IMR-90 (cell line): ENCODE measurements around the gene FARP1.

Experiments used
- CTCF ChIP-seq: conservative IDR thresholded peaks from 2 replicates; pipeline ENCODE4 v1.5.1; 2012; ENCODE audit warnings: mild to moderate bottlenecking, low read depth, low read length, improper control_type of control experiment
- ELK1 ChIP-seq: fragments of 150-350 bp; IDR thresholded peaks from 2 replicates; pipeline ENCODE4 v1.6.1; 2016; ENCODE audit warnings: low read depth, mild to moderate bottlenecking, low read length, moderate library complexity, borderline replicate concordance
- SMC3 ChIP-seq: fragments of 150-350 bp; IDR thresholded peaks from 2 replicates; pipeline ENCODE4 v1.6.1; 2016; ENCODE audit warnings: low read depth, mild to moderate bottlenecking, antibody characterized with exemption, low read length, moderate library complexity
- TF ChIP-seq, protein P1 (sequence below): fragments of 150-350 bp; IDR thresholded peaks from 2 replicates; pipeline ENCODE4 v1.6.1; 2017; ENCODE audit warnings: mild to moderate bottlenecking, antibody characterized with exemption, low read length, low read depth

DNA sequence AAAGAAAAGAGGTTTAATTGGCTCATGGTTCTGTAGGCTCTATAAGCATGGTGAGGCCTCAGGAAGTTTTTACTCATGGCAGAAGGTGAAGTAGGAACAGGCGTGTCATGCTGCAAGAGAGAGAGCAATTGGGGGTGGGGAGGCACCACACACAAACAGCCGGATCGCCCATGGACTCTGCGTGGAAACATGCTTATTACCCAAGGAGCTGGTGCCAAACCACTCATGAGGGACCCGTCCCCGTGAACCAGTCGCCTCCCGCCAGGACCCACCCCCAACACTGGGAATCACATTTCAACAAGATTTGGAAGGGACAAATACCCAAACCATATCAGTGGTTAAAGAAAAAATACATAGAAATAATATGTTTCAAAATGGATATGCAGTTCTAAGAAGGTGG lies 208.7 kb downstream of the FARP1 start:
- no peak for TF ChIP-seq SMC3
- no peak for TF ChIP-seq CTCF
- no peak for TF ChIP-seq ELK1
- TF ChIP-seq, protein P1, sequence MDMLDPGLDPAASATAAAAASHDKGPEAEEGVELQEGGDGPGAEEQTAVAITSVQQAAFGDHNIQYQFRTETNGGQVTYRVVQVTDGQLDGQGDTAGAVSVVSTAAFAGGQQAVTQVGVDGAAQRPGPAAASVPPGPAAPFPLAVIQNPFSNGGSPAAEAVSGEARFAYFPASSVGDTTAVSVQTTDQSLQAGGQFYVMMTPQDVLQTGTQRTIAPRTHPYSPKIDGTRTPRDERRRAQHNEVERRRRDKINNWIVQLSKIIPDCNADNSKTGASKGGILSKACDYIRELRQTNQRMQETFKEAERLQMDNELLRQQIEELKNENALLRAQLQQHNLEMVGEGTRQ: no peak
